ENCODE measurements around the gene UCN2. TPM values are rescaled to one million over a fixed set of nuclear protein-coding genes. Genes with fewer than 3 reads are reported as not detected.

Gene UCN2
- total RNA-seq, 2 experiments from 2014 or later: not detected

DNA sequence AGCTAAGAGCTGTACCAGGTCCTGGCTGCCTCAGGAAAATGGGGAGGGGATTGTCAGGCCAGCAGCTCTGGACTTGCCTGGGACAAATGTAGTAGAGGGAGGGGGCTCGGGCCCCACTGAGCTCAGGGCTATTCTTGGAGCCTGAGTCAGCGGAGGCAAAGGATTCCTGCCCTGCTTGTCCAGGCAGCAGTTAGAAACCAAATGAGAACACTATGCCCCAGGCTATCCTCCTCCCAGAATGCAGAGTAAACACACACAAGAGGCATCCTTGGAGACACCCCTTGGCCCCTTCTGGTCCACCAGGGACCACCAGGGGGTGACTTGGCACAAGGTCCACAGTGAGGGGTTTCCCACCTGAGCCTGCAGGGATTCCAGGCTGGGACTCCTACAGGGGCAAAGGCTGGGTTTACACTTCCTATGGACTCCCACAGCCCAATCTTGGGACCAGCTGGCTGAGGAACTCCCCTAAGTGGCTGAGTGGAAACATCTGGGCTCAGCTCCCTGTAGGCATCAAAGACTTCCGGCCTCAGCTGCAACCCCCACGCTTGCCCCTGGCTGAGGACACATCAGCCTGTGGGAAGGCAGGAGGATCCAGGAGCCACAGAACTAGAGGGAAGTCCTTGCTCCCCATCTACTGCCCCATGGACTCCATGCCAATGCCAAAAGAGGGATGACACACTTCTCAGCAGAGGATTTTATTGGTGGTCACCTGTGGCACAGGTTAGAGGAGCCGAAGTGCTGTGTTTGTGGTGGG, 34.9 kb upstream of the UCN2 start:
- intact Hi-C loops (cut with micrococcal nuclease): no loop called here
- TF ChIP-seq, protein P1, sequence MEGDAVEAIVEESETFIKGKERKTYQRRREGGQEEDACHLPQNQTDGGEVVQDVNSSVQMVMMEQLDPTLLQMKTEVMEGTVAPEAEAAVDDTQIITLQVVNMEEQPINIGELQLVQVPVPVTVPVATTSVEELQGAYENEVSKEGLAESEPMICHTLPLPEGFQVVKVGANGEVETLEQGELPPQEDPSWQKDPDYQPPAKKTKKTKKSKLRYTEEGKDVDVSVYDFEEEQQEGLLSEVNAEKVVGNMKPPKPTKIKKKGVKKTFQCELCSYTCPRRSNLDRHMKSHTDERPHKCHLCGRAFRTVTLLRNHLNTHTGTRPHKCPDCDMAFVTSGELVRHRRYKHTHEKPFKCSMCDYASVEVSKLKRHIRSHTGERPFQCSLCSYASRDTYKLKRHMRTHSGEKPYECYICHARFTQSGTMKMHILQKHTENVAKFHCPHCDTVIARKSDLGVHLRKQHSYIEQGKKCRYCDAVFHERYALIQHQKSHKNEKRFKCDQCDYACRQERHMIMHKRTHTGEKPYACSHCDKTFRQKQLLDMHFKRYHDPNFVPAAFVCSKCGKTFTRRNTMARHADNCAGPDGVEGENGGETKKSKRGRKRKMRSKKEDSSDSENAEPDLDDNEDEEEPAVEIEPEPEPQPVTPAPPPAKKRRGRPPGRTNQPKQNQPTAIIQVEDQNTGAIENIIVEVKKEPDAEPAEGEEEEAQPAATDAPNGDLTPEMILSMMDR (IDR thresholded peaks at IDR 0.05): no peak
- Mint-ChIP-seq H3K27ac (no peak overlapping the region), H3K36me3 (ENCODE audit: low read depth) (peaks cover 22% of the 10 kb centered on the region), H3K4me1 (ENCODE audit: low read depth) (peaks cover 5% of the 10 kb centered on the region), H3K4me3 (no peak overlapping the region), H3K27me3 (peaks cover 7% of the 10 kb centered on the region), H3K9me3 (no peaks in the 10 kb centered on the region)
- ChIA-PET POLR2A (interaction anchor here (0.8 to 1.4 kb wide), 2 partner anchors 37 to 86 kb away, joined by 3 read pairs; partner anchors contain the start of gene SLC26A6), CTCF (interaction anchor here (0.6 to 1.6 kb wide), 3 partner anchors 17 to 41 kb away, joined by 3 to 4 read pairs (median 3); partner anchors contain the start of gene SLC26A6)
- ATAC-seq (no peak), DNase-seq (no peak)

DNA sequence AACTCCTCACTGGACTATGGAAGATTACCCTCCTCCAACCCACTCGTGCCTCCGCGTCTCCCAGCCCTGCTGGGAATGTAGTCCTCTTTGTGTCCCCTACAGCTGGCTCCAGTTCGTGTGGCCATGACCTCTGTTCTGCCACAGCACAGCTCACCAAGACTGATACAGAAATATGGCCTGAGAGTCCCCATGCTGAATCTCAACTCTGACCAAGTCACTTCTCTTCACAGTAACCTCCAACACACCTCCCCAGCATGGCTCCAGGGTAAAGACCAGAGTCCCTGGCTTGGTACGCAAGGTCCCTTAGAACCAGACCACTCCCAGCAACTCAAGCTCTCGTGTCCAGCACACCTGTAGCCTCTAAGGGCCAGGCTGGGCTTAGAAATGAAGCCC, 33.8 kb upstream of the UCN2 start:
- H3K4me1 Mint-ChIP-seq (ENCODE audit: low read depth): peaks cover 5% of the 10 kb centered on the region
- peaks cover 13% of the 10 kb centered on the region for H3K36me3 Mint-ChIP-seq (ENCODE audit: low read depth)
- DNase-seq (no peak), ATAC-seq (no peak)
- CTCF ChIA-PET: interaction anchor here (0.9 to 1.6 kb wide), 4 partner anchors 38 to 161 kb away, joined by 3 to 4 read pairs (median 3); partner anchors contain the start of gene SLC26A6
- TF ChIP-seq, protein P1 (IDR thresholded peaks at IDR 0.05): no peak
- H3K4me3 Mint-ChIP-seq: no peak overlapping the region
- H3K9me3 Mint-ChIP-seq: no peaks in the 10 kb centered on the region
- H3K27ac Mint-ChIP-seq: no peak overlapping the region
- intact Hi-C loops (cut with micrococcal nuclease): no loop called here
- POLR2A ChIA-PET: interaction anchor here (0.8 to 1.4 kb wide), 5 partner anchors 9 to 87 kb away, joined by 3 to 4 read pairs (median 3); partner anchors contain the start of genes SLC26A6 and UQCRC1
- peaks cover 12% of the 10 kb centered on the region for H3K27me3 Mint-ChIP-seq

DNA sequence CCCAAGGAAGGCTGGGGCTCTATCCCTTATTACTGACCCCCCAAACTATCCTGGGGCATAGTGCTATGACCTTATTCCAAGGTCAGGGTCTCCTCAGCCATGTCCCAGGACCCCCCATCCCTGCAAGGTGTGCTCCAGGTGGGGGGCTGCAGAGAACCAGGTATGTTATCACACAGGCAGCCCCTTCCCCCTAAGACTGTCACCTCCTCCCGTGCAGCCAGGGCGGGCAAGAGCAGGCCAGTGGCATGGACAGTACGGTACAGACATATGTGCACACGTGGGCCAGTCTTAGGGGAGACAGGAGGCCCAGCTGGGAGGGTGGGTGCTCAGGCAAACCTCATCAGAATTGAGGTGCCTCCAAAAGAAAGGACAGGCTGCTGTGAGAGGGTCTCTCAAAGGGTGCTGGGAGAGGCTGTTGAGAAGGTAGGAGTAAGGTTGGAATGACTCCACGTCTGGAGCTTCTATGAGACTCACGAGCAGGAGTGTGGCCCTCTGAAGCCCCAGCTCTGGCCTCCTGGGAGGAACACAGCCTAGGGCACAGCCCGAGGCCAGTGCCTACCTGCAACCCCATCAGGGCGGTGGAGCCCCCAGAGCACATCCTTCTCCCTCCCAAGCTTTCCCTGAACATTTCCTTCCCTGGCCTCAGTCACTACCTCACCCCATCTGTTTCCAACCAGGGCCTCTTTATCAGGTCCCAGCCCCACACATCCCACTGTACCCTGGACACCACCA, 33.3 kb upstream of the UCN2 start:
- DNase-seq (no peak), ATAC-seq (no peak)
- Mint-ChIP-seq H3K9me3 (no peaks in the 10 kb centered on the region), H3K27me3 (peaks cover 12% of the 10 kb centered on the region), H3K4me3 (no peak overlapping the region), H3K4me1 (ENCODE audit: low read depth) (peaks cover 5% of the 10 kb centered on the region), H3K36me3 (ENCODE audit: low read depth) (peaks cover 11% of the 10 kb centered on the region), H3K27ac (no peak overlapping the region)
- intact Hi-C loops (cut with micrococcal nuclease): no loop called here
- POLR2A ChIA-PET: interaction anchor here (0.7 to 1.4 kb wide), 6 partner anchors 9 to 39 kb away, joined by 3 to 4 read pairs (median 3); partner anchors contain the start of genes SLC26A6 and UQCRC1
- CTCF ChIA-PET: interaction anchor here (0.9 to 1.5 kb wide), 2 partner anchors 39 to 161 kb away, joined by 3 read pairs; partner anchors contain the start of gene SLC26A6
- TF ChIP-seq, protein P1 (IDR thresholded peaks at IDR 0.05): no peak

DNA sequence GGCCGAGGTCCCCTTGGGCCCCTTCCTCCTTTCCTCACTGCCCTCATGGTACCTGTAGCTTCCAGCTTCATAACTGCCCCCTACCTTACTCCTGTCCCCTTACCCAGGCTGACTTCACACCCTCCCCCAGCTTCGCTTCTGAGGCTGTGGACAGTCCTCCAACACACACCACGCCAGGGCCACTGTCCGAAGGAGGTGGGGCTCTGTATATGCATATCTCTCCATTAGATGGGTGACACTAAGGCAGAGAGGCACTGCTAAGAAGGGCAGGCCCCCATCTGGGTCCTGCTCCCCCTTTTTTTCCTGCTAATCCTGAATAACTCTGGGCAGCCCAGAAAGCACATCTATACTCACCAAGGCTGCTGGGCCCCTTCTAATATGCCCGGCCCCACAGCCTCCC, 32.6 kb upstream of the UCN2 start:
- Mint-ChIP-seq H3K4me1 (ENCODE audit: low read depth) (peaks cover 5% of the 10 kb centered on the region), H3K9me3 (no peaks in the 10 kb centered on the region), H3K36me3 (ENCODE audit: low read depth) (peaks cover 11% of the 10 kb centered on the region), H3K27ac (no peak overlapping the region), H3K27me3 (peaks cover 12% of the 10 kb centered on the region), H3K4me3 (no peak overlapping the region)
- intact Hi-C loops (cut with micrococcal nuclease): no loop called here
- DNase-seq: no peak
- ChIA-PET POLR2A (interaction anchor here (1.0 kb wide), 1 partner anchor 14 kb away, joined by 3 read pairs; no protein-coding TSS in a partner anchor), CTCF (interaction anchor here (1.5 kb wide), 1 partner anchor 39 kb away, joined by 3 read pairs; the partner anchor contains the start of gene SLC26A6)
- ATAC-seq: no peak
- TF ChIP-seq, protein P1 (IDR thresholded peaks at IDR 0.05): no peak
